HCT116 (cell line): Measurements from ENCODE around the gene FHIT.

Experiments
- CEBPB ChIP-seq: IDR thresholded peaks from 2 replicates; pipeline ENCODE4 v1.6.1; 2012; ENCODE audit warnings: low read depth
- ELF1 ChIP-seq: IDR thresholded peaks from 2 replicates; pipeline ENCODE4 v1.6.1; 2012; ENCODE audit warnings: low read depth, borderline replicate concordance
- EZH2 ChIP-seq: fragments of 200-600 bp; sonication (generic); IDR thresholded peaks from 2 replicates; pipeline ENCODE4 v1.6.1; 2017; ENCODE audit warnings: antibody characterized with exemption, mixed run types
- FOSL1 ChIP-seq: IDR thresholded peaks from 2 replicates; pipeline ENCODE4 v1.6.1; 2012; ENCODE audit warnings: low read depth
- JUND ChIP-seq: IDR thresholded peaks from 2 replicates; pipeline ENCODE4 v1.6.1; 2012
- POLR2A ChIP-seq: IDR thresholded peaks from 2 replicates; pipeline ENCODE4 v1.7.0; 2011; ENCODE audit warnings: borderline replicate concordance; ENCODE audit not compliant: insufficient read depth, insufficient read length; ENCODE audit errors: extremely low read depth
- POLR2AphosphoS5 ChIP-seq: IDR thresholded peaks from 2 replicates; pipeline ENCODE4 v1.6.1; 2011; ENCODE audit warnings: mild to moderate bottlenecking, low read depth, low read length, moderate library complexity
- RAD21 ChIP-seq: IDR thresholded peaks from 2 replicates; pipeline ENCODE4 v1.6.1; 2012; ENCODE audit warnings: low read depth, mild to moderate bottlenecking
- SRF ChIP-seq: IDR thresholded peaks from 2 replicates; pipeline ENCODE4 v1.6.1; 2012; ENCODE audit warnings: low read depth
- TCF7L2 ChIP-seq: IDR thresholded peaks from 2 replicates; pipeline ENCODE4 v1.7.0; 2011; ENCODE audit warnings: borderline replicate concordance, inconsistent platforms; ENCODE audit not compliant: insufficient read depth, insufficient read length; ENCODE audit errors: extremely low read depth
- TF ChIP-seq, protein P1 (sequence below), 3 experiments: fragments of 200-600 bp in 1 of 3; sonication (generic) in 1 of 3; IDR thresholded peaks in 2 of 3; conservative IDR thresholded peaks in 1 of 3; 2 replicates each; pipeline ENCODE4 v1.5.1; 2012 to 2017; ENCODE audit warnings: low read depth in 2 of 3, low read length in 2 of 3, antibody characterized with exemption in 1 of 3, borderline replicate concordance in 1 of 3, control low read depth in 1 of 3, mild to moderate bottlenecking in 1 of 3, mixed read lengths in 1 of 3, mixed run types in 1 of 3, moderate library complexity in 1 of 3; ENCODE audit not compliant: insufficient read depth in 1 of 3
- TF ChIP-seq, protein P2 (sequence below): IDR thresholded peaks from 2 replicates; pipeline ENCODE4 v1.6.1; 2011; ENCODE audit warnings: mild to moderate bottlenecking, low read length, moderate library complexity; ENCODE audit not compliant: insufficient replicate concordance; ENCODE audit errors: extremely low read depth
- TF ChIP-seq, protein P3 (sequence below): IDR thresholded peaks from 2 replicates; pipeline ENCODE4 v1.6.1; 2012; ENCODE audit warnings: low read depth
- TF ChIP-seq, protein P4 (sequence below): IDR thresholded peaks from 2 replicates; pipeline ENCODE4 v1.6.1; 2012

DNA sequence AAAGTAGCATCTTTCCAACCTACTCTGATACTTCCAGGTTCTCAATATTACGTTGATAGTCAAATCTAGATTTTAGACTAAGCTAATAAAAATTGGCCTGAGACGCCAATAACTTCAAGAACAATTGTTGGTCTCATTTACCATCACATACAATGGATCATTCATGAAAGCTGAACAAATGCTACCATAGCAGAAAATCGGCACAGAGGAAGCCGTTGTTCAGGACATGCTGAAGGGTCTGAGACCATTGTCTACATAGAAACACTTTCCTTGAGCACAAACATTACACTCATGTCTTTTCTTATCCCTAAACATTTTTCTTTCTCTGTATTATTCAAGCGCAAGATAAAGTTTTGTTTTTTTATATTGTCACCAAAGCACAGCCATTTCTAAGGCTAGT, 37.2 kb upstream of the FHIT start:
- TF ChIP-seq, protein P1, sequence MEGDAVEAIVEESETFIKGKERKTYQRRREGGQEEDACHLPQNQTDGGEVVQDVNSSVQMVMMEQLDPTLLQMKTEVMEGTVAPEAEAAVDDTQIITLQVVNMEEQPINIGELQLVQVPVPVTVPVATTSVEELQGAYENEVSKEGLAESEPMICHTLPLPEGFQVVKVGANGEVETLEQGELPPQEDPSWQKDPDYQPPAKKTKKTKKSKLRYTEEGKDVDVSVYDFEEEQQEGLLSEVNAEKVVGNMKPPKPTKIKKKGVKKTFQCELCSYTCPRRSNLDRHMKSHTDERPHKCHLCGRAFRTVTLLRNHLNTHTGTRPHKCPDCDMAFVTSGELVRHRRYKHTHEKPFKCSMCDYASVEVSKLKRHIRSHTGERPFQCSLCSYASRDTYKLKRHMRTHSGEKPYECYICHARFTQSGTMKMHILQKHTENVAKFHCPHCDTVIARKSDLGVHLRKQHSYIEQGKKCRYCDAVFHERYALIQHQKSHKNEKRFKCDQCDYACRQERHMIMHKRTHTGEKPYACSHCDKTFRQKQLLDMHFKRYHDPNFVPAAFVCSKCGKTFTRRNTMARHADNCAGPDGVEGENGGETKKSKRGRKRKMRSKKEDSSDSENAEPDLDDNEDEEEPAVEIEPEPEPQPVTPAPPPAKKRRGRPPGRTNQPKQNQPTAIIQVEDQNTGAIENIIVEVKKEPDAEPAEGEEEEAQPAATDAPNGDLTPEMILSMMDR (IDR thresholded peaks at IDR 0.05 in 2 of 3, conservative IDR thresholded peaks at IDR 0.05 in 1 of 3; ENCODE audit: borderline replicate concordance in 1 of 3, insufficient read depth in 1 of 3, low read depth in 2 of 3, low read length in 2 of 3): no peak
- TF ChIP-seq POLR2A (no peak), EZH2 (no peak), FOSL1 (no peak), JUND (no peak), RAD21 (no peak), CEBPB (no peak), POLR2AphosphoS5 (no peak), SRF (no peak), TCF7L2 (no peak), ELF1 (no peak)
- TF ChIP-seq, protein P2, sequence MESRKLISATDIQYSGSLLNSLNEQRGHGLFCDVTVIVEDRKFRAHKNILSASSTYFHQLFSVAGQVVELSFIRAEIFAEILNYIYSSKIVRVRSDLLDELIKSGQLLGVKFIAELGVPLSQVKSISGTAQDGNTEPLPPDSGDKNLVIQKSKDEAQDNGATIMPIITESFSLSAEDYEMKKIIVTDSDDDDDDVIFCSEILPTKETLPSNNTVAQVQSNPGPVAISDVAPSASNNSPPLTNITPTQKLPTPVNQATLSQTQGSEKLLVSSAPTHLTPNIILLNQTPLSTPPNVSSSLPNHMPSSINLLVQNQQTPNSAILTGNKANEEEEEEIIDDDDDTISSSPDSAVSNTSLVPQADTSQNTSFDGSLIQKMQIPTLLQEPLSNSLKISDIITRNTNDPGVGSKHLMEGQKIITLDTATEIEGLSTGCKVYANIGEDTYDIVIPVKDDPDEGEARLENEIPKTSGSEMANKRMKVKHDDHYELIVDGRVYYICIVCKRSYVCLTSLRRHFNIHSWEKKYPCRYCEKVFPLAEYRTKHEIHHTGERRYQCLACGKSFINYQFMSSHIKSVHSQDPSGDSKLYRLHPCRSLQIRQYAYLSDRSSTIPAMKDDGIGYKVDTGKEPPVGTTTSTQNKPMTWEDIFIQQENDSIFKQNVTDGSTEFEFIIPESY: no peak
- TF ChIP-seq, protein P3, sequence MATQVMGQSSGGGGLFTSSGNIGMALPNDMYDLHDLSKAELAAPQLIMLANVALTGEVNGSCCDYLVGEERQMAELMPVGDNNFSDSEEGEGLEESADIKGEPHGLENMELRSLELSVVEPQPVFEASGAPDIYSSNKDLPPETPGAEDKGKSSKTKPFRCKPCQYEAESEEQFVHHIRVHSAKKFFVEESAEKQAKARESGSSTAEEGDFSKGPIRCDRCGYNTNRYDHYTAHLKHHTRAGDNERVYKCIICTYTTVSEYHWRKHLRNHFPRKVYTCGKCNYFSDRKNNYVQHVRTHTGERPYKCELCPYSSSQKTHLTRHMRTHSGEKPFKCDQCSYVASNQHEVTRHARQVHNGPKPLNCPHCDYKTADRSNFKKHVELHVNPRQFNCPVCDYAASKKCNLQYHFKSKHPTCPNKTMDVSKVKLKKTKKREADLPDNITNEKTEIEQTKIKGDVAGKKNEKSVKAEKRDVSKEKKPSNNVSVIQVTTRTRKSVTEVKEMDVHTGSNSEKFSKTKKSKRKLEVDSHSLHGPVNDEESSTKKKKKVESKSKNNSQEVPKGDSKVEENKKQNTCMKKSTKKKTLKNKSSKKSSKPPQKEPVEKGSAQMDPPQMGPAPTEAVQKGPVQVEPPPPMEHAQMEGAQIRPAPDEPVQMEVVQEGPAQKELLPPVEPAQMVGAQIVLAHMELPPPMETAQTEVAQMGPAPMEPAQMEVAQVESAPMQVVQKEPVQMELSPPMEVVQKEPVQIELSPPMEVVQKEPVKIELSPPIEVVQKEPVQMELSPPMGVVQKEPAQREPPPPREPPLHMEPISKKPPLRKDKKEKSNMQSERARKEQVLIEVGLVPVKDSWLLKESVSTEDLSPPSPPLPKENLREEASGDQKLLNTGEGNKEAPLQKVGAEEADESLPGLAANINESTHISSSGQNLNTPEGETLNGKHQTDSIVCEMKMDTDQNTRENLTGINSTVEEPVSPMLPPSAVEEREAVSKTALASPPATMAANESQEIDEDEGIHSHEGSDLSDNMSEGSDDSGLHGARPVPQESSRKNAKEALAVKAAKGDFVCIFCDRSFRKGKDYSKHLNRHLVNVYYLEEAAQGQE: no peak
- TF ChIP-seq, protein P4, sequence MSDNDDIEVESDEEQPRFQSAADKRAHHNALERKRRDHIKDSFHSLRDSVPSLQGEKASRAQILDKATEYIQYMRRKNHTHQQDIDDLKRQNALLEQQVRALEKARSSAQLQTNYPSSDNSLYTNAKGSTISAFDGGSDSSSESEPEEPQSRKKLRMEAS: no peak
